Ovary (tissue), 3 donors: Measurements from ENCODE around the gene PTPN2.

Experiments used
- CTCF ChIP-seq, 3 donors: fragments of 450-650 bp in 2 of 3; fragments of 200-600 bp in 1 of 3; IDR thresholded peaks; one replicate each; pipeline versions ENCODE4 v1.5.1 to v1.8.0; 2016 to 2022; ENCODE audit warnings: antibody characterized with exemption in 3 of 3, mild to moderate bottlenecking in 1 of 3
- POLR2A ChIP-seq: fragments of 450-650 bp; IDR thresholded peaks from one replicate; pipeline ENCODE4 v1.6.1; 2017; ENCODE audit warnings: antibody characterized with exemption, mild to moderate bottlenecking, moderate library complexity
- donor health status: DM: no; HTN: no; CAD: no.

GRCh38 chr18:12921178-12921577 is 37.1 kb upstream of the PTPN2 start:
- TF ChIP-seq POLR2A, result no peak
- no peak for TF ChIP-seq CTCF (IDR thresholded peaks at IDR 0.05)
